Right lobe of liver (tissue), 6 donors: ENCODE data around the gene DDX41. TPM values are rescaled to one million over a fixed set of nuclear protein-coding genes. Genes with fewer than 3 reads are reported as not detected.
A peak's percentile ranks its signal among the peaks of the same experiment; 100 is the strongest.
"Not testable (repeated sequence)": the region's sequence is repeated elsewhere in the genome, so short reads cannot be mapped to it uniquely, and the experiment has no call there.

Experiments used
- ATAC-seq, 4 donors: fragments of 200-7000 bp; cut with Tn5 transposase; one replicate each; pipeline ENCODE4 v1.9.1; 2020; ENCODE audit warnings: mild to moderate bottlenecking in 4 of 4, moderate library complexity in 4 of 4
- DNase-seq, 3 donors: peaks; one replicate each; pipeline ENCODE4 v3.0.0-alpha.2; 2020
- H3K27ac ChIP-seq, 3 donors: fragments of 200-600 bp; one replicate each; pipeline ENCODE4 v1.8.0; 2022
- H3K27me3 ChIP-seq, 2 donors: fragments of 200-600 bp; one replicate each; pipeline ENCODE4 v1.8.0; 2022
- H3K36me3 ChIP-seq, 4 donors: fragments of 200-600 bp; sonication (generic) in 1 of 4; one replicate each; pipeline versions ENCODE4 v1.5.1 to v1.8.0; 2017 to 2022; ENCODE audit warnings: control low read depth in 1 of 4
- H3K4me1 ChIP-seq, 4 donors: fragments of 200-600 bp; sonication (generic) in 1 of 4; one replicate each; pipeline versions ENCODE4 v1.5.1 to v1.8.0; 2017 to 2022; ENCODE audit warnings: control low read depth in 1 of 4
- H3K4me3 ChIP-seq, 3 donors: fragments of 200-600 bp; one replicate each; pipeline ENCODE4 v1.8.0; 2022
- H3K9me3 ChIP-seq, 4 donors: fragments of 200-600 bp; sonication (generic) in 1 of 4; one replicate each; pipeline versions ENCODE4 v1.5.1 to v1.8.0; 2017 to 2022; ENCODE audit warnings: control low read depth in 1 of 4
- CTCF ChIP-seq, 4 donors: fragments of 200-600 bp in 3 of 4; fragments of 450-650 bp in 1 of 4; IDR thresholded peaks; one replicate each; pipeline versions ENCODE4 v1.5.1 to v1.8.0; 2016 to 2022; ENCODE audit warnings: antibody characterized with exemption in 4 of 4, mild to moderate bottlenecking in 2 of 4
- POLR2A ChIP-seq: fragments of 450-650 bp; IDR thresholded peaks from one replicate; pipeline ENCODE4 v1.6.1; 2017; ENCODE audit warnings: antibody characterized with exemption, mild to moderate bottlenecking
- WGBS: methylation state at CpG from one replicate; pipeline ENCODE4 v1.1.6; 2018; ENCODE audit warnings: low coverage, low lambda C conversion rate; ENCODE audit not compliant: insufficient coverage; ENCODE audit errors: missing lambda C conversion rate; 5-methylcytosine and 5-hydroxymethylcytosine counted together
- intact Hi-C, 2 donors: fragments of 100-400 bp; cut with DNase I; formaldehyde crosslinking; loops; one replicate each; pipeline versions ENCODE4 v1.11.2 to v1.14.1; 2022
- long read RNA-seq: library from polyadenylated mRNA; unstranded; transcript quantifications from one replicate; pipeline ENCODE4 v2.0.0, GENCODE V29; 2019
- total RNA-seq, 6 experiments: library from RNA; depleted of rRNA in 2 of 6; stranded (reverse); fragments of >200 nt in 2 of 6; fragmentation: NEBNext Ultra II Directional in 3 of 6; extraction: Animal tissue kit (Norgen Biotek cat#: 25700) in 3 of 6; gene quantifications; one replicate each; pipeline versions ENCODE4 v1.1.0 to v1.2.4, GENCODE V29; 2016 to 2023
- donor health status: DM: no; HTN: yes; CAD: no.
- donor health status: DM: no; HTN: no; CAD: no.
- donor health status: DM: no; HTN: no; CAD: no.
- donor health status: DM: no; HTN: yes; CAD: no.
- donor health status: DM: no; HTN: yes; CAD: no.

Gene DDX41
- 10 to 100 TPM; 35.1 to 64.8 (median 47.9) TPM for total RNA-seq
- long read RNA-seq, partial matches to known transcripts: 4 of 8 reads
- long read RNA-seq, other reads (novel, unspliced or antisense): 0 of 8 reads

GRCh38 chr5:177516601-177517568 is at the start of gene DDX41:
DDX41 (minus strand) TSS chr5:177516961; CDS start chr5:177516945, 16 bp downstream.
- WGBS: 0% methylated on average over 13 of the region's 96 CpGs
- Histone ChIP-seq H3K4me3 (peak within 1 kb of the TSS; percentile 67 to 76 (median 67)), H3K9me3 (no peaks in the 10 kb centered on the region), H3K27me3 (no peaks in the 10 kb centered on the region), H3K36me3 (peaks cover 0 to 47% (median 10%) of the 10 kb centered on the region in 4 donors), H3K27ac (peak within 1 kb of the TSS; percentile 33 to 66 (median 61)), H3K4me1 (peaks cover 0 to 11% (median 4%) of the 10 kb centered on the region in 4 donors)
- ATAC-seq: peak; percentile 89 to 95 (median 92)
- DNase-seq: peak; percentile 95 to 98 (median 97)
- intact Hi-C loops: no loop called here
- TF ChIP-seq POLR2A (no peak), CTCF (IDR thresholded peaks at IDR 0.05) (no peak)

- intact Hi-C loops: no loop called here
- DNase-seq: no peak
- Histone ChIP-seq H3K4me1 (no peaks in the 10 kb centered on the region), H3K9me3 (no peaks in the 10 kb centered on the region), H3K4me3 (no peak overlapping the region), H3K27ac (no peak overlapping the region), H3K36me3 (no peaks in the 10 kb centered on the region), H3K27me3 (no peaks in the 10 kb centered on the region)
- no peak for TF ChIP-seq CTCF (IDR thresholded peaks at IDR 0.05)
- WGBS: 62% methylated on average over 8 of the region's 8 CpGs
- no peak for ATAC-seq
Measured at GRCh38 chr5:177565046-177565445, 48.3 kb upstream of the DDX41 start.

GRCh38 chr5:177559446-177559941 is 42.7 kb upstream of the DDX41 start:
- ATAC-seq, H3K4me3 ChIP-seq, H3K9me3 ChIP-seq, intact Hi-C loops, H3K36me3 ChIP-seq, H3K4me1 ChIP-seq, H3K27me3 ChIP-seq, DNase-seq, H3K27ac ChIP-seq: not testable (repeated sequence)
- WGBS: 54% methylated on average over 8 of the region's 8 CpGs

GRCh38 chr5:177557796-177558195 is 41.0 kb upstream of the DDX41 start:
- Histone ChIP-seq H3K27me3 (no peaks in the 10 kb centered on the region), H3K9me3 (no peaks in the 10 kb centered on the region), H3K36me3 (no peaks in the 10 kb centered on the region), H3K4me1 (peaks cover 0 to 13% (median 2%) of the 10 kb centered on the region in 4 donors), H3K4me3 (no peak overlapping the region), H3K27ac (no peak overlapping the region)
- ATAC-seq (no peak), DNase-seq (no peak)
- intact Hi-C loops: no loop called here
- TF ChIP-seq POLR2A (no peak), CTCF (IDR thresholded peaks at IDR 0.05) (no peak)
- WGBS: 92% methylated on average over 4 of the region's 5 CpGs
